Activated CD8-positive, alpha-beta T cell treated with anti-CD3 and anti-CD28 coated beads, Interleukin-2, amount 10 ng/mL, durations not matched to agents 7 days and 5 days (primary cell): ENCODE results near the gene VEZT. TPM values are rescaled to one million over a fixed set of nuclear protein-coding genes. Genes with fewer than 3 reads are reported as not detected.

ENCODE experiments used
- ATAC-seq: fragments of 150-1000 bp; cut with Tn5 transposase; one replicate; pipeline ENCODE4 v1.10.0; 2021; ENCODE audit warnings: moderate library complexity
- CTCF ChIA-PET: fragments of 350-600 bp; sonication (Branson Sonifier 250); formaldehyde crosslinking; loops from one replicate; lab custom pipeline; 2021; ENCODE audit warnings: antibody characterized with exemption; lab: Charles Lee
- POLR2A ChIA-PET: fragments of 350-600 bp; sonication (Branson Sonifier 250); formaldehyde crosslinking; loops from one replicate; lab custom pipeline; 2021; ENCODE audit warnings: antibody characterized with exemption; lab: Charles Lee
- DNase-seq: peaks from one replicate; pipeline ENCODE4 v3.0.0-alpha.2; 2020
- H3K27ac Mint-ChIP-seq: one replicate; pipeline ENCODE4 v1.8.0; 2021; ENCODE audit warnings: mild to moderate bottlenecking, mixed read lengths
- H3K27me3 Mint-ChIP-seq: one replicate; pipeline ENCODE4 v1.8.0; 2021; ENCODE audit warnings: low read depth, mixed read lengths
- H3K36me3 Mint-ChIP-seq: one replicate; pipeline ENCODE4 v1.8.0; 2021; ENCODE audit warnings: low read depth, mixed read lengths
- H3K4me1 Mint-ChIP-seq: one replicate; pipeline ENCODE4 v1.8.0; 2021; ENCODE audit warnings: low read depth, mixed read lengths
- H3K4me3 Mint-ChIP-seq: one replicate; pipeline ENCODE4 v1.8.0; 2021; ENCODE audit warnings: mild to moderate bottlenecking, mixed read lengths
- H3K9me3 Mint-ChIP-seq: one replicate; pipeline ENCODE4 v1.8.0; 2022; ENCODE audit warnings: mixed read lengths; ENCODE audit not compliant: insufficient read depth
- total RNA-seq, 2 experiments: library from RNA; stranded (reverse); gene quantifications; one replicate each; pipeline ENCODE4 v1.2.3, GENCODE V29; 2021

The VEZT gene
- total RNA-seq, 2 experiments from 2014 or later, result 29.0 to 31.0 TPM

DNA sequence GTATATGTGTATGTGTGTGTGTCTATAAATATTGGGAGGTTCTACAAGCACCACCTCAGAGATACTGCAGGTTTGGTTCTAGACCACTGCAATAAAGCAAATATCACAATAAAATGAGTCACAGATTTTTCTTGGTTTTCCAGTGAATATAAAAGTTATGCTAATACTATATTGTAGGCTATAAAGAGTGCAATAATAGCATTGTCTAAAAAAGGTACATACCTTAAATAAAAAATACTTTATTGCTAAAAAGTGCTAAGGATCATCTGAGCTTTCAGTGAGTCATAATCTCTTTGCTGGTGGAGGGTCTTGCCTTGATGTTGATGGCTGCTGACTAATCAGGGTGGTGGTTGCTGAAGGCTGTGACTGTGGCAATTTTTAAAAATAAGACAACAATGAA, 111.1 kb downstream of the VEZT start:
- CTCF ChIA-PET, result no interaction called here
- no peak overlapping the region for H3K27ac Mint-ChIP-seq

GRCh38 chr12:95335948-95336347, 118.3 kb downstream of the VEZT start:
- CTCF ChIA-PET, result interaction anchor here (0.6 kb wide), 1 partner anchor 17 kb away, joined by 3 read pairs; no protein-coding TSS in a partner anchor
- peaks cover 5% of the 10 kb centered on the region for H3K4me1 Mint-ChIP-seq
- ATAC-seq, result no peak
- no peak for DNase-seq
- H3K36me3 Mint-ChIP-seq, result no peaks in the 10 kb centered on the region
- H3K9me3 Mint-ChIP-seq, result no peaks in the 10 kb centered on the region
- H3K4me3 Mint-ChIP-seq, result no peak overlapping the region
- POLR2A ChIA-PET, result no interaction called here
- no peaks in the 10 kb centered on the region for H3K27me3 Mint-ChIP-seq
- H3K27ac Mint-ChIP-seq, result no peak overlapping the region

More for the DNA sequence above, 111.1 kb downstream of the VEZT start:
- H3K4me3 Mint-ChIP-seq, result no peak overlapping the region
- H3K4me1 Mint-ChIP-seq, result no peaks in the 10 kb centered on the region
- peaks cover 5% of the 10 kb centered on the region for H3K27me3 Mint-ChIP-seq
- POLR2A ChIA-PET, result no interaction called here
- DNase-seq (no peak), ATAC-seq (no peak)
- no peaks in the 10 kb centered on the region for H3K9me3 Mint-ChIP-seq
- H3K36me3 Mint-ChIP-seq, result no peaks in the 10 kb centered on the region

- no peak for DNase-seq
- no peaks in the 10 kb centered on the region for H3K36me3 Mint-ChIP-seq
- peaks cover 5% of the 10 kb centered on the region for H3K4me1 Mint-ChIP-seq
- ChIA-PET POLR2A (no interaction called here), CTCF (interaction anchor here (0.6 kb wide), 1 partner anchor 17 kb away, joined by 3 read pairs; no protein-coding TSS in a partner anchor)
- no peaks in the 10 kb centered on the region for H3K27me3 Mint-ChIP-seq
- no peak overlapping the region for H3K27ac Mint-ChIP-seq
- H3K9me3 Mint-ChIP-seq, result no peaks in the 10 kb centered on the region
- no peak overlapping the region for H3K4me3 Mint-ChIP-seq
- no peak for ATAC-seq
These were observed 118.9 kb downstream of the VEZT start for GRCh38 chr12:95336387-95337067.

- ChIA-PET POLR2A (no interaction called here), CTCF (no interaction called here)
- H3K4me3 Mint-ChIP-seq, result no peak overlapping the region
- H3K27ac Mint-ChIP-seq, result no peak overlapping the region
- H3K9me3 Mint-ChIP-seq, result no peaks in the 10 kb centered on the region
- ATAC-seq (no peak), DNase-seq (no peak)
- no peaks in the 10 kb centered on the region for H3K36me3 Mint-ChIP-seq
- no peaks in the 10 kb centered on the region for H3K27me3 Mint-ChIP-seq
- H3K4me1 Mint-ChIP-seq, result peaks cover 5% of the 10 kb centered on the region
These were observed 119.5 kb downstream of the VEZT start for GRCh38 chr12:95337146-95337545.

GRCh38 chr12:95339086-95339788, 121.6 kb downstream of the VEZT start:
- no peak for DNase-seq
- Mint-ChIP-seq H3K27ac (no peak overlapping the region), H3K36me3 (no peaks in the 10 kb centered on the region), H3K27me3 (no peaks in the 10 kb centered on the region), H3K9me3 (no peaks in the 10 kb centered on the region), H3K4me1 (peaks cover 4% of the 10 kb centered on the region), H3K4me3 (no peak overlapping the region)
- no peak for ATAC-seq
- CTCF ChIA-PET, result interaction anchor here (1.1 kb wide), 1 partner anchor 195 kb away, joined by 3 read pairs; no protein-coding TSS in a partner anchor
- POLR2A ChIA-PET, result no interaction called here

GRCh38 chr12:95342008-95342407, 124.4 kb downstream of the VEZT start:
- CTCF ChIA-PET, result interaction anchor here (1.2 kb wide), 1 partner anchor 268 kb away, joined by 3 read pairs; no protein-coding TSS in a partner anchor
- no peak for ATAC-seq
- no peak overlapping the region for H3K27ac Mint-ChIP-seq

DNA sequence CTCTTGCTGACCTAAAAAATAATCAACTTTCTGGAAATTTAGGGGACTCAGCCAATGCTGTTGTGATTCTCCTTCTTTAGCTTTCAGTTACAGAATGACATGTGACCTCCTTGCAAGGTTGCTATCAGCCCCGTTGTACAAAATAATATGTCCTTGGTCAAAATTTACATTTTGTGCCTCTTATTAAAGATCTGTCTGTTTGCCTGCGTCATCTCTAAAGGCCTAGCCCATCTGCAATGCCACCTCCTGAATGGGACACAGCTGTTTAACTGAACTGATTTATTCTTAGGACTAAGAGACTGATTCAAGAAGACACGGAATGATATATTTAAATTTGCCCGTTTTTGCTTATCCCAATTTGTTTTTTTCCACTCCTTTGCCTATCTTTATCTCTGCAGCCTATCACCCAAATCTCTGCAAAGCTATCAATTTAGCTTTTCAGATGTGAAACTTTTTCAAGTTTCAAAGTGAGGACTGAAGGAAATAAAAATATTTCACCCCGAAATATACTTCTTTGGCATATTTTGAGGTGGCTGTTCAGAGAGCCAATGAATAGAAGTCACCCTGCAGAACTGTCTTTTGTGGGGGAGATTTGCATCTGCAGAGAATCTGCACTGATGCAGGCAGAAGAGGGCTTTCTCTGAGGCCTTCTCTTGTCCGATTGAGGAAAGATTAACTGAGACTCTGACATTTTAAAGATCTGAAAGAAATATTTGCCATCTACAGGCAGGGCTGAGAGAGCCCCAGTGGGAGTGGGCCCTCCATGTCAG, 126.0 kb downstream of the VEZT start:
- DNase-seq (no peak), ATAC-seq (no peak)
- no peaks in the 10 kb centered on the region for H3K4me1 Mint-ChIP-seq
- H3K9me3 Mint-ChIP-seq, result no peaks in the 10 kb centered on the region
- no peak overlapping the region for H3K4me3 Mint-ChIP-seq
- no peaks in the 10 kb centered on the region for H3K36me3 Mint-ChIP-seq
- CTCF ChIA-PET, result interaction anchor here (1.1 kb wide), 2 partner anchors 9 to 191 kb away, joined by 3 read pairs; no protein-coding TSS in a partner anchor
- no peak overlapping the region for H3K27ac Mint-ChIP-seq
- POLR2A ChIA-PET, result no interaction called here
- H3K27me3 Mint-ChIP-seq, result no peaks in the 10 kb centered on the region

More at GRCh38 chr12:95342008-95342407, 124.4 kb downstream of the VEZT start:
- H3K36me3 Mint-ChIP-seq, result no peaks in the 10 kb centered on the region
- no peak overlapping the region for H3K4me3 Mint-ChIP-seq
- POLR2A ChIA-PET, result interaction anchor here (0.6 kb wide), 1 partner anchor 288 kb away, joined by 4 read pairs; no protein-coding TSS in a partner anchor
- no peaks in the 10 kb centered on the region for H3K27me3 Mint-ChIP-seq
- H3K9me3 Mint-ChIP-seq, result no peaks in the 10 kb centered on the region
- H3K4me1 Mint-ChIP-seq, result no peaks in the 10 kb centered on the region
- no peak for DNase-seq

DNA sequence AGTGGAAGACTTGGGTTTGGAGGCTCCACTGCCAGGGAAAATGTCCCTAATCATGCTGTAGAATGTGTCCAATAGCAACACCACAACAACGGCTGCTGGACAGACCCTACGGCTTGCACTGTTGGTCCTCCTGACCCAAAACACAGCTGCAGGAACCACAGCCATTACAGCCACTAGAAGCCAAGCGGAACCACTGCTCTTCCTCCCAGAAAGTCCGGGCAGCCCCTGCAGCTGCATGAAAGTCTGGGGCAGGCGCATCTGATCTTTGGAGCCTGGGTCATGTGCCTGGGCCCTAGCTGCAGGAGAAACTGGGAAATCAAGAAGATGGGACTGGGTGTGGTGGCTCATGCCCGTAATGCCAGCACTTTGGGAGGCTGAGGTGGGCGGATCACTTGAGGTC, 131.7 kb downstream of the VEZT start:
- Mint-ChIP-seq H3K36me3 (no peaks in the 10 kb centered on the region), H3K27me3 (no peaks in the 10 kb centered on the region), H3K4me3 (no peak overlapping the region), H3K9me3 (no peaks in the 10 kb centered on the region), H3K4me1 (no peaks in the 10 kb centered on the region), H3K27ac (no peak overlapping the region)
- ChIA-PET CTCF (no interaction called here), POLR2A (no interaction called here)
- DNase-seq (no peak), ATAC-seq (no peak)

DNA sequence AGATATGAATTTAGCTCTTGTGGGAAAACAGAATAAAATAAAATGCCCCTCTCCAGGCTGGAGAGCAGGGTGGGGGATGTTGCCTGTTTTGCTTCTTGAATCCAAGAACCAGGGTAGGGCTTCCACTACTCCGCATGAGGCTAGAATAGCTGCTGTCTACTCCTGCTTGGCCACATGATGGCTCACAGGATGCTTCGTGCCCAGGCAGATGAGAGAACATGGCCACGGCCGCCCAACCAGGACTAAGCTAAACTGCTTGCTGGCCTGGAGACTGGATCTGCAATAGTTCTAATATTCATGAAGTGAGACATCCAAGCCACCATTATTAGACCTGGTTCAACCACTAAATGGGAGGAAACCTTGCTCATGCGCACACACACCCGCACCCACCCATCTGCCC, 134.1 kb downstream of the VEZT start:
- no peak for ATAC-seq
- H3K36me3 Mint-ChIP-seq, result no peaks in the 10 kb centered on the region
- no peaks in the 10 kb centered on the region for H3K27me3 Mint-ChIP-seq
- no peaks in the 10 kb centered on the region for H3K9me3 Mint-ChIP-seq
- DNase-seq, result no peak
- H3K27ac Mint-ChIP-seq, result no peak overlapping the region
- CTCF ChIA-PET, result interaction anchor here (1.1 to 1.6 kb wide), 2 partner anchors 11 to 183 kb away, joined by 3 to 4 read pairs; no protein-coding TSS in a partner anchor
- POLR2A ChIA-PET, result no interaction called here
- H3K4me3 Mint-ChIP-seq, result no peak overlapping the region
- H3K4me1 Mint-ChIP-seq, result no peaks in the 10 kb centered on the region
